ENCODE measurements around the gene SLC22A16. TPM values are rescaled to one million over a fixed set of nuclear protein-coding genes. Genes with fewer than 3 reads are reported as not detected.
"Not testable (repeated sequence)": the region's sequence is repeated elsewhere in the genome, so short reads cannot be mapped to it uniquely, and the experiment has no call there.

The SLC22A16 gene
- total RNA-seq, 4 donors from 2014 or later = not detected

DNA sequence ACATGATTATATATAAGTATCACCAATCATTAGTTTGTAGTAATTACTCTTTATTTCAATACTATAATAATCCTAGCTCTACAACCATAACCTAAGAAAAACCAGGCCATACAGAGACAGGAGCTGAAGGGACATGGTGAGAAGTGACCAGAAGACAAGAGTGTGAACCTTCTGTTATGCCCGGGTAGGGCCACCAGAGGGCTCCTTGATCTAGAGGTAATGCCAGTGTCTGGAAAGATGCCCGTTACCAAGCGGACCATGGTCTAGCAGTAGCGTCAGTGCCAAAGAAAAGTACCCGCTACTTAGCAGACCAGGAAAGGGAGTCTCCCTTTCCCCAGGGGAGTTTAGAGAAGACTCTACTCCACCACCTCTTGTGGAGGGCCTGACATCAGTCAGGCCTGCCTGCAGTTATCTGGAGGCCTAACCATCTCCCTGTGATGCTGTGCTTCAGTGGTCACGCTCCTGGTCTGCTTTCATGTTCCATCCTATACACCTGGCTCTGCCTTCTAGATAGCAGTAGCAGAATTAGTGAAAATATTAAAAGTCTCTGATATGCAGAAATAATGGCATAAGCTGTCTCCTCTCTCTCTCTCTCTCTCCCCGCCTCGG, 18.7 kb downstream of the SLC22A16 start:
- H3K4me1 ChIP-seq; in situ Hi-C loops (cut with MboI; ENCODE audit: low pct_ligation_motif_present in 1 of 4, low pct_unique_long_range_greater_than_20kb in 1 of 4, low sequenced_read_pairs in 3 of 4): not testable (repeated sequence)
- WGBS, 2 donors (ENCODE audit: low coverage in 1 of 2) = 78 to 90% methylated on average over 2 to 8 of the region's 8 CpGs

DNA sequence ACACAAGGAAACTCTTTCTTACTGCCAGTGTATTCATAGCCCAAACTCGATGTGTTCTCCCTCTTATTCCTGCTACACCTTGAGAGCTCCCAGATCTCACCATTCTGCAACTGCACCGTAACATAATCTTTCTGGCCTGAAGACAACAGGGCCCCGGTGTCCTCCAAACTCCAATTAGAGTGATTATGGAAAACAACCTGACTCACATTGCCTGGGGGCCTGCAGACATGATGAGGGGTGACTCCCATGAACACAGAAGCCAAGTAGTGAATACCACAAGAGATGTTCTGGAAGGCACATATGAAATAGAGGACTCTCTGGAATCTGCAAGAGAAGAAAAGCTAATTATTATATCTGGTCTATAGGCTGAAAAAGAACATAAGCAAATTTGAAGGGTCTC, 19.7 kb downstream of the SLC22A16 start:
- TF ChIP-seq EP300 (IDR thresholded peaks at IDR 0.05; ENCODE audit: low read depth) (no peak), POLR2AphosphoS5 (IDR thresholded peaks at IDR 0.05) (no peak), POLR2A (IDR thresholded peaks at IDR 0.05) (no peak)
- TF ChIP-seq, protein P1, sequence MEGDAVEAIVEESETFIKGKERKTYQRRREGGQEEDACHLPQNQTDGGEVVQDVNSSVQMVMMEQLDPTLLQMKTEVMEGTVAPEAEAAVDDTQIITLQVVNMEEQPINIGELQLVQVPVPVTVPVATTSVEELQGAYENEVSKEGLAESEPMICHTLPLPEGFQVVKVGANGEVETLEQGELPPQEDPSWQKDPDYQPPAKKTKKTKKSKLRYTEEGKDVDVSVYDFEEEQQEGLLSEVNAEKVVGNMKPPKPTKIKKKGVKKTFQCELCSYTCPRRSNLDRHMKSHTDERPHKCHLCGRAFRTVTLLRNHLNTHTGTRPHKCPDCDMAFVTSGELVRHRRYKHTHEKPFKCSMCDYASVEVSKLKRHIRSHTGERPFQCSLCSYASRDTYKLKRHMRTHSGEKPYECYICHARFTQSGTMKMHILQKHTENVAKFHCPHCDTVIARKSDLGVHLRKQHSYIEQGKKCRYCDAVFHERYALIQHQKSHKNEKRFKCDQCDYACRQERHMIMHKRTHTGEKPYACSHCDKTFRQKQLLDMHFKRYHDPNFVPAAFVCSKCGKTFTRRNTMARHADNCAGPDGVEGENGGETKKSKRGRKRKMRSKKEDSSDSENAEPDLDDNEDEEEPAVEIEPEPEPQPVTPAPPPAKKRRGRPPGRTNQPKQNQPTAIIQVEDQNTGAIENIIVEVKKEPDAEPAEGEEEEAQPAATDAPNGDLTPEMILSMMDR (IDR thresholded peaks at IDR 0.05) = no peak
- Histone ChIP-seq H3K4me1 (no peaks in the 10 kb centered on the region), H3K27me3 (no peaks in the 10 kb centered on the region), H3K4me3 (no peak overlapping the region), H3K9me3 (peaks cover under 1 to 4% of the 10 kb centered on the region in 2 donors), H3K27ac (no peak overlapping the region), H3K36me3 (no peaks in the 10 kb centered on the region)
- WGBS, 2 donors (ENCODE audit: low coverage in 1 of 2) = 75 to 85% methylated on average over 3 of the region's 3 CpGs
- no peak for DNase-seq
- in situ Hi-C loops (cut with MboI; ENCODE audit: low pct_ligation_motif_present in 1 of 4, low pct_unique_long_range_greater_than_20kb in 1 of 4, low sequenced_read_pairs in 3 of 4) = no loop called here
- intact Hi-C loops (cut with DNase I; ENCODE audit: low total_unique reads) = no loop called here

More for the DNA sequence above, 18.7 kb downstream of the SLC22A16 start:
- H3K27me3 ChIP-seq; intact Hi-C loops (cut with DNase I; ENCODE audit: low total_unique reads); H3K4me3 ChIP-seq; H3K27ac ChIP-seq; H3K36me3 ChIP-seq: not testable (repeated sequence)
- peaks cover 11 to 14% of the 10 kb centered on the region in 2 donors for H3K9me3 ChIP-seq
- TF ChIP-seq, protein P1 (IDR thresholded peaks at IDR 0.05) = peak in 4 of 5 experiments; percentile 11 to 33 (median 16)
- DNase-seq = peak; percentile 20

DNA sequence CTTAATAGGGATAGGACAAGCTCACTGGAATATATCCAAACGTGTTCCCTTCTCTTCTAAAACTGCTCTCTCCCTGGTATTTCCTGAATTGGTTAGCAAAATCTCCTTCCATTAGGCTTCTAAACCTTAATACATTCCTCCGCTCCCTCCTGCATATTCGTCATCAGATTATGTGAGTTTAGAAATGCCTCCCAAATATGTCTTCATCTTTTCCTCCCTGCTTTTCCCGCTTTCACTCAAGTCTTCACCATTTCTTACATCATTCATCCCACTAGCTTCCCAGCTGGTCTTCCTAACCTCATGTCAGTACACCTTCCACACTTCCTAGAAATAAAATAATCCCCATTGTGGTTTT, 26.9 kb downstream of the SLC22A16 start:
- intact Hi-C loops (cut with DNase I; ENCODE audit: low total_unique reads) = no loop called here

GRCh38 chr6:110448846-110449540, 27.4 kb downstream of the SLC22A16 start:
- Histone ChIP-seq H3K9me3 (no peaks in the 10 kb centered on the region), H3K27me3 (no peaks in the 10 kb centered on the region), H3K4me3 (no peak overlapping the region), H3K4me1 (no peaks in the 10 kb centered on the region), H3K36me3 (no peaks in the 10 kb centered on the region), H3K27ac (no peak overlapping the region)
- in situ Hi-C loops (cut with MboI; ENCODE audit: low pct_ligation_motif_present in 1 of 4, low pct_unique_long_range_greater_than_20kb in 1 of 4, low sequenced_read_pairs in 3 of 4) (no loop called here), intact Hi-C loops (cut with DNase I; ENCODE audit: low total_unique reads) (no loop called here)
- TF ChIP-seq POLR2AphosphoS5 (IDR thresholded peaks at IDR 0.05) (no peak), EP300 (IDR thresholded peaks at IDR 0.05; ENCODE audit: low read depth) (no peak), POLR2A (IDR thresholded peaks at IDR 0.05) (no peak)
- TF ChIP-seq, protein P1 (IDR thresholded peaks at IDR 0.05) = no peak
- no peak for DNase-seq
- 58 to 62% methylated on average over 4 of the region's 4 CpGs for WGBS, 2 donors (ENCODE audit: low coverage in 1 of 2)

More for the DNA sequence above, 26.9 kb downstream of the SLC22A16 start:
- no peak overlapping the region for H3K27ac ChIP-seq
- WGBS, 2 donors (ENCODE audit: low coverage in 1 of 2) = 81 to 85% methylated on average over 3 to 4 of the region's 4 CpGs
- TF ChIP-seq, protein P1 (IDR thresholded peaks at IDR 0.05) = no peak
- TF ChIP-seq POLR2AphosphoS5 (IDR thresholded peaks at IDR 0.05) (no peak), POLR2A (IDR thresholded peaks at IDR 0.05) (no peak)
- H3K9me3 ChIP-seq = no peaks in the 10 kb centered on the region
- no peak overlapping the region for H3K4me3 ChIP-seq
- no peaks in the 10 kb centered on the region for H3K4me1 ChIP-seq
- no peaks in the 10 kb centered on the region for H3K27me3 ChIP-seq
- no peaks in the 10 kb centered on the region for H3K36me3 ChIP-seq
- in situ Hi-C loops (cut with MboI; ENCODE audit: low pct_ligation_motif_present in 1 of 4, low pct_unique_long_range_greater_than_20kb in 1 of 4, low sequenced_read_pairs in 3 of 4) = no loop called here
- no peak for DNase-seq
